Keratinocyte (primary cell): ENCODE results near the gene NEK3. TPM values are rescaled to one million over a fixed set of nuclear protein-coding genes. Genes with fewer than 3 reads are reported as not detected.

Experiments used
- DNase-seq: peaks from one replicate; pipeline ENCODE4 v3.0.0-alpha.2; 2011; ENCODE audit warnings: low read depth, missing footprints, low spot score
- FAIRE-seq: peaks from 2 replicates; lab custom pipeline; 2011; peaks lifted over from hg19 to GRCh38; lab: Jason Lieb, UNC
- H2AFZ ChIP-seq: 2 replicates; pipeline ENCODE4 v1.6.0; 2012; ENCODE audit warnings: low read length, control low read depth, inconsistent platforms; ENCODE audit not compliant: control insufficient read depth
- H3K27ac ChIP-seq: 2 replicates; pipeline ENCODE4 v1.5.1; 2011; ENCODE audit warnings: low read length; ENCODE audit not compliant: control insufficient read depth, insufficient read depth
- H3K27me3 ChIP-seq: 3 replicates; pipeline ENCODE4 v1.6.0; 2011; ENCODE audit warnings: low read length; ENCODE audit not compliant: control insufficient read depth, insufficient read depth; ENCODE audit errors: extremely low read depth
- H3K36me3 ChIP-seq, 2 experiments: 2 replicates in 1 of 2; 3 replicates in 1 of 2; pipeline ENCODE4 v1.5.1; 2011; ENCODE audit warnings: low read length in 2 of 2, mild to moderate bottlenecking in 1 of 2; ENCODE audit not compliant: control insufficient read depth in 2 of 2, insufficient read depth in 2 of 2; ENCODE audit errors: extremely low read depth in 1 of 2
- H3K4me1 ChIP-seq: 3 replicates; pipeline ENCODE4 v1.5.1; 2011; ENCODE audit warnings: low read length; ENCODE audit not compliant: control insufficient read depth, insufficient read depth; ENCODE audit errors: extremely low read depth
- H3K4me2 ChIP-seq: 3 replicates; pipeline ENCODE4 v1.6.0; 2011; ENCODE audit warnings: low read depth, low read length; ENCODE audit not compliant: control insufficient read depth, insufficient read depth; ENCODE audit errors: extremely low read depth
- H3K4me3 ChIP-seq, 3 experiments: fragments of 200-600 bp in 1 of 3; sonication (generic) in 1 of 3; 2 replicates in 2 of 3; 3 replicates in 1 of 3; pipeline ENCODE4 v1.5.1; 2011 to 2016; ENCODE audit warnings: low read length in 3 of 3, mild to moderate bottlenecking in 3 of 3, control low read depth in 2 of 3, inconsistent platforms in 1 of 3, low read depth in 1 of 3, mixed read lengths in 1 of 3, mixed run types in 1 of 3, moderate library complexity in 1 of 3; ENCODE audit not compliant: control insufficient read depth in 2 of 3, insufficient read depth in 2 of 3; ENCODE audit errors: extremely low read depth in 1 of 3
- H3K79me2 ChIP-seq: 2 replicates; pipeline ENCODE4 v1.6.0; 2012; ENCODE audit warnings: low read length; ENCODE audit not compliant: control insufficient read depth, insufficient read depth
- H3K9ac ChIP-seq: 3 replicates; pipeline ENCODE4 v1.6.0; 2011; ENCODE audit warnings: low read length; ENCODE audit not compliant: control insufficient read depth, insufficient read depth; ENCODE audit errors: extremely low read depth
- H3K9me1 ChIP-seq: 3 replicates; pipeline ENCODE4 v1.6.0; 2011; ENCODE audit warnings: low read length; ENCODE audit not compliant: control insufficient read depth, insufficient read depth; ENCODE audit errors: extremely low read depth
- H3K9me3 ChIP-seq: 2 replicates; pipeline ENCODE4 v1.5.1; 2012; ENCODE audit warnings: low read depth, low read length; ENCODE audit not compliant: control insufficient read depth
- H4K20me1 ChIP-seq: 3 replicates; pipeline ENCODE4 v1.6.0; 2011; ENCODE audit warnings: low read length; ENCODE audit not compliant: control insufficient read depth, insufficient read depth; ENCODE audit errors: extremely low read depth
- CTCF ChIP-seq, 3 experiments: IDR thresholded peaks in 1 of 3; conservative IDR thresholded peaks in 1 of 3; optimal IDR thresholded peaks in 1 of 3; 2 replicates in 2 of 3; 3 replicates in 1 of 3; pipeline versions ENCODE3 to v1.5.1; 2011; ENCODE audit warnings: low read length in 3 of 3, mild to moderate bottlenecking in 3 of 3, moderate library complexity in 2 of 3, control low read depth in 1 of 3, inconsistent platforms in 1 of 3; ENCODE audit not compliant: insufficient read depth in 2 of 3; ENCODE audit errors: extremely low read depth in 1 of 3
- EZH2 ChIP-seq: IDR thresholded peaks from one replicate; pipeline ENCODE4 v1.6.1; 2012; ENCODE audit warnings: inconsistent platforms, mild to moderate bottlenecking, low read length, moderate library complexity
- dilution Hi-C: fragments of 300-500 bp; cut with MboI; formaldehyde crosslinking; loops from one replicate; pipeline ENCODE4 v1.7.0; 2020; ENCODE audit warnings: low sequenced_read_pairs; ENCODE audit not compliant: extremely low pct_ligation_motif_present
- polyA plus RNA-seq, 5 experiments: library from polyadenylated mRNA; depleted of rRNA in 3 of 5; stranded (reverse) in 3 of 5; stranded (forward) in 1 of 5; unstranded in 1 of 5; fragments of >200 nt; gene quantifications; 1 replicate in 1 of 5; 2 replicates in 3 of 5; 3 replicates in 1 of 5; pipeline versions ENCODE4 v1.2.1 to v1.2.3, GENCODE V29; 2011 to 2012; ENCODE audit warnings: missing spikeins in 2 of 5, low read depth in 1 of 5, low replicate concordance in 1 of 5

NEK3 gene
- polyA plus RNA-seq, 1 donor (not counting 4 experiments of a cell fraction or from before 2014, with no cell fraction given) = 11.1 TPM

- no peak overlapping the region for H2AFZ ChIP-seq
- H4K20me1 ChIP-seq = no peaks in the 10 kb centered on the region
- no peak overlapping the region for H3K4me2 ChIP-seq
- TF ChIP-seq EZH2 (no peak), CTCF (optimal IDR thresholded peaks at IDR 0.05 in 1 of 3, IDR thresholded peaks at IDR 0.05 in 1 of 3, conservative IDR thresholded peaks at IDR 0.05 in 1 of 3; ENCODE audit: extremely low read depth in 1 of 3, insufficient read depth in 2 of 3, low read length in 3 of 3) (no peak)
- H3K9me1 ChIP-seq = no peaks in the 10 kb centered on the region
- H3K4me3 ChIP-seq = no peak overlapping the region
- H3K4me1 ChIP-seq = no peaks in the 10 kb centered on the region
- no peaks in the 10 kb centered on the region for H3K79me2 ChIP-seq
- no peak overlapping the region for H3K9ac ChIP-seq
- FAIRE-seq (no peak), DNase-seq (no peak)
- dilution Hi-C loops = no loop called here
- H3K27me3 ChIP-seq = no peaks in the 10 kb centered on the region
- H3K9me3 ChIP-seq = no peaks in the 10 kb centered on the region
- no peak overlapping the region for H3K27ac ChIP-seq
- no peaks in the 10 kb centered on the region for H3K36me3 ChIP-seq
These were observed 40.8 kb downstream of the NEK3 start for GRCh38 chr13:52118595-52118994.

- Histone ChIP-seq H2AFZ (no peak overlapping the region), H3K9ac (no peak overlapping the region), H4K20me1 (no peaks in the 10 kb centered on the region), H3K4me2 (no peak overlapping the region), H3K4me3 (no peak overlapping the region), H3K9me3 (no peaks in the 10 kb centered on the region), H3K27me3 (no peaks in the 10 kb centered on the region), H3K27ac (no peak overlapping the region), H3K4me1 (no peaks in the 10 kb centered on the region), H3K79me2 (no peaks in the 10 kb centered on the region), H3K36me3 (no peaks in the 10 kb centered on the region), H3K9me1 (no peaks in the 10 kb centered on the region)
- TF ChIP-seq CTCF (optimal IDR thresholded peaks at IDR 0.05 in 1 of 3, IDR thresholded peaks at IDR 0.05 in 1 of 3, conservative IDR thresholded peaks at IDR 0.05 in 1 of 3; ENCODE audit: extremely low read depth in 1 of 3, insufficient read depth in 2 of 3, low read length in 3 of 3) = no peak
- dilution Hi-C loops = no loop called here
- FAIRE-seq (no peak), DNase-seq (no peak)
These were observed 41.3 kb downstream of the NEK3 start for GRCh38 chr13:52118095-52118494.
